ENCODE data around the gene NOP16.

Gene NOP16

GRCh38 chr5:176355400-176356178 is 32.8 kb downstream of the NOP16 start:
- DNase-seq: no peak

- DNase-seq: no peak
These were observed 34.9 kb downstream of the NOP16 start for GRCh38 chr5:176353533-176353932.

DNA sequence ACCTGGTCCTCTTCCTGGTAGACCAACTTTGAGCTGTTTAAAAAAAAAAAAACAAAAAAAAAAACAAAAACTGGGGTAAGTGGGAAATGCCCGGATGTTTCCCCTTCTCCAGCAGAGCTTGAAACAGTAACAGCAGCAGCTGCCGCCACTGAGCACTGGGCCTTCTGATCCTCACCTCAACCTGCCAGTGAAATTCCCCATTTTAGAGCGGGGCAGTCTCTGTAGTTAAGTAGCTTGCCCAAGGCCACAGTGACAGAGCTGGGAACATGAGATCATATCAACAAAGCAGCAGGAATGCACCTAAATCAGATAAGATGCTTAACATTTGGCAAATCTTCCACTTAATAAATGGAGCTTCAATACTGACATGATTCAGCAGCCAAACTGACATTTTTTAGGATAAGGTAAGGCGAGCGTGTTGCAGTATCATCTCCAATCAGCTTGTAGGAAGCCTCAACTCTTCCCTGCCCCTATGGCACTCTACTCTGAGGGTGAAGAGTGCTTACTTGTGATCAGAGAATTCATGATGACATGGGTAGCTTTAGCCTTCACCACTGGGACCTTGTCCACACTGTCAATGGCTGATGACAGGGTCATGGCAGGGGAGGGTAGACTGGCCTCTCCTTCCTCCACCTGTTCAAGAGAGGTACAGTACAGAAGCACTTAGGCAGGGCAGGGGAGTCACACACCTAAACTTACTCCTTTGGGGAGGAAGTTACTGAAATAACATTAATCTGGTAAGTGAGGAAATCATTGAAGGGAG is 36.1 kb downstream of the NOP16 start:
- DNase-seq: no peak

GRCh38 chr5:176350416-176350815 is 38.0 kb downstream of the NOP16 start:
- DNase-seq: no peak

DNA sequence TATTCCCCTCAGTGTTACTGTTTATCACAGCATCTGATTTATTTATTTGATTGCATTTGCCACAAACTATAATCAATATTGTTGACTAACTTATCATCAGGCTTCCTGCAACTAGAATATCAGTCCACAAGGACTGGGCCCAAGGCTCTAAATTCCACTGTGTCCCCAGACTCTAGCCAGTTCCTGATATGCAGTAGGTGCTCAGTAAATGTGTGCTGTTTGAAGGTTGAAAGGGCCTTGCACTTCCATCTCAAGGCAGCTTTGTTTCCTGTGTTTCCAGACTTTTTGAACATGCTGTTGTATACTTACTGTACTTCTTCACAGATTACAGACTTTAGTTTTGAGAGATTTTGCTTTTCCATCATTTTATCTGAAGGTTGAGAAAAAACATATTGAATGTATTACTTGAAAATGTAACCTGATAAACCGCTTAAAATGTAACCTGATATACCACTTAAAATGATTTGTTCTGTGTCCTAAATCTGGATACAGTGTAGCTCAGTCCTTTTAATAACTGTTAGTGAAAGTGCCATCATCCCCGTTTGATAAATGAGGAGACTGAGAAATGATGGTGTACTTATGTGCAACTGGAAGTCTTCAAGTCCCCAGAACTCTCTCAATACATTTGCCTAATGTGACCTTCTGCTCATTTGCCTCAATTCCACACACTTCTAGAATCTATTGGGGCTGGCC is 45.5 kb downstream of the NOP16 start:
- no peak for DNase-seq

DNA sequence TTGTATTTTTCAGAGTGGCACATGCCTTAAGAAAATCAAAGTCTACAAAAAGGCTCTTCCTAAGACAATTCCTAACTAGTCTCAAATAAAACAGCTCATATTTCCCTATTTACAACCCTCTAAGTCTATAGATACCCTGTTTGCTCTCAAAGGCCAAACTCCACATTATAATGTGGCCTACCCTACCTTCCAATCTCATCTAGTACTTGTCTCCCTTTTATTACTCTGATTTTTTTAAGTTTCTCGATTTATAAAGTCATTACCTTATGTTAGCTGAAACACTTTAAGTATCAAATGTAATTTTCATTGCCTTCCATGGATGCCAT is 46.3 kb downstream of the NOP16 start:
- DNase-seq: no peak

- no peak for DNase-seq
These were observed 46.9 kb downstream of the NOP16 start for GRCh38 chr5:176341325-176342157.

DNA sequence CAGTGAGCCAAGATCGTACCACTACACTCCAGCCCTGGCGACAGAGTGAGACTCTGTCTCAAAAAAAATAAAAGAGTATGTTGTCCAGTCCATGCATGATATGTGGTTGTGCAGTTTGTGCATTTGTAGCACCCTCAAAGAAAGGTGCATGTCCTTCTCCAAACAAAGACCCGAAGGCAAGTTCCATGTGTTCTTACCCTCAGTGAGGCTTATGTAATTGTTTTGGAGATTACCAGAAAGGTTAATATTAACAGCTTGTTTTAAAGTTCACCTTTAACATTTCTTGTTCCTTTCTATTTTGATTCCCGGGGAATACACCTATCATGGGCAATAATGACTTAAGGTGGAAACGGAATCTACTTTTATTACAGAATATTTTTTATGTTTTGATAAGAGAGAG is 49.1 kb downstream of the NOP16 start:
- no peak for DNase-seq

DNA sequence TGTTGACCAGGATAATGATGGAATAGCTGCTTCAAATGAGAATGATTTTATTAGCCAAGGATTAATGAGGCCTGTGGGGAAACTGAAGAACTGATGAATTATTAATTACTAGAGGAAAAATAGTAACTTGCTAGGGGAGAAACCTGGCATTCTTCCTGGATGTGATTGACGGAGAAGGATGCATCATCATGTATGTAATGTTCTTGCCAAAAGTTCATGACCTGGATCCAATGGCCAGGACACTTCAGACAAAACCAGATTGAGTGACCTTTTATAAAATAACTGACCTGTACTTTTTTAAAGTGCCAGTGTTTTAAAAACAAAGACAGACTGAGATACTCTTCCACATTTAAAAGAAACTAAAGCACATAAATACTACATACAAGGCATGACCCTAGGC is 50.5 kb downstream of the NOP16 start:
- DNase-seq: no peak

GRCh38 chr5:176334031-176334770 is 54.2 kb downstream of the NOP16 start:
- DNase-seq: no peak
